Left lung (tissue), 10 donors: ENCODE results near the gene PNKD. TPM values are rescaled to one million over a fixed set of nuclear protein-coding genes. Genes with fewer than 3 reads are reported as not detected.
A peak's percentile ranks its signal among the peaks of the same experiment; 100 is the strongest.

Experiments
- ATAC-seq: fragments of 200-7000 bp; cut with Tn5 transposase; one replicate; pipeline ENCODE4 v1.9.1; 2020; ENCODE audit warnings: moderate library complexity
- DNase-seq, 4 donors: peaks; one replicate each; pipeline ENCODE4 v3.0.0-alpha.2; 2013 to 2020
- H3K27ac ChIP-seq, 2 donors: fragments of 200-600 bp; sonication (generic) in 1 of 2; one replicate each; pipeline versions ENCODE4 v1.5.0 to v1.8.0; 2020 to 2021
- H3K27me3 ChIP-seq, 2 donors: fragments of 200-600 bp; sonication (generic) in 1 of 2; one replicate each; pipeline versions ENCODE4 v1.5.0 to v1.8.0; 2020 to 2021
- H3K36me3 ChIP-seq, 2 donors: fragments of 200-600 bp; sonication (generic) in 1 of 2; one replicate each; pipeline versions ENCODE4 v1.5.0 to v1.8.0; 2020 to 2021
- H3K4me1 ChIP-seq, 2 donors: fragments of 200-600 bp; one replicate each; pipeline ENCODE4 v1.8.0; 2021
- H3K4me3 ChIP-seq, 2 donors: fragments of 200-600 bp; sonication (generic) in 1 of 2; one replicate each; pipeline versions ENCODE4 v1.5.0 to v1.8.0; 2020 to 2021; ENCODE audit warnings: mild to moderate bottlenecking in 1 of 2
- H3K9me3 ChIP-seq, 2 donors: fragments of 200-600 bp; sonication (generic) in 1 of 2; one replicate each; pipeline versions ENCODE4 v1.5.0 to v1.8.0; 2020 to 2021
- CTCF ChIP-seq, 2 donors: fragments of 200-600 bp; sonication (generic) in 1 of 2; IDR thresholded peaks; one replicate each; pipeline versions ENCODE4 v1.5.0 to v1.8.0; 2021; ENCODE audit warnings: antibody characterized with exemption in 2 of 2
- intact Hi-C, 2 donors: fragments of 100-400 bp; cut with DNase I; formaldehyde crosslinking; loops; one replicate each; pipeline versions ENCODE4 v1.11.2 to v1.14.2; 2022
- polyA plus RNA-seq, 6 donors: library from polyadenylated mRNA; unstranded; fragments of 120-200 nt; gene quantifications; one replicate each; pipeline ENCODE4 v1.2.1, GENCODE V29; 2013; ENCODE audit not compliant: insufficient read length in 6 of 6
- total RNA-seq, 2 donors: library from RNA; stranded (reverse); fragmentation: NEBNext Ultra II Directional; extraction: Animal tissue kit (Norgen Biotek cat#: 25700); gene quantifications; one replicate each; pipeline ENCODE4 v1.2.1, GENCODE V29; 2021
- donor health status: DM: no; HTN: yes; CAD: no.
- donor health status: DM: no; HTN: no; CAD: no.

Gene PNKD
- total and polyA plus RNA-seq, 8 donors: 58.2 to 96.8 (median 62.4) TPM

- Histone ChIP-seq H3K27me3 (no peaks in the 10 kb centered on the region), H3K27ac (peak overlapping the region; percentile 83 to 89), H3K9me3 (no peaks in the 10 kb centered on the region), H3K36me3 (no peaks in the 10 kb centered on the region), H3K4me3 (peak overlapping the region; percentile 44 to 72), H3K4me1 (peaks cover 19 to 72% of the 10 kb centered on the region in 2 donors)
- intact Hi-C loops: no loop called here
- ATAC-seq (peak; percentile 82), DNase-seq (peak; percentile 89 to 94 (median 92))
- TF ChIP-seq CTCF (IDR thresholded peaks at IDR 0.05): no peak
These were observed 52.6 kb downstream of the PNKD start for GRCh38 chr2:218322768-218323525.

DNA sequence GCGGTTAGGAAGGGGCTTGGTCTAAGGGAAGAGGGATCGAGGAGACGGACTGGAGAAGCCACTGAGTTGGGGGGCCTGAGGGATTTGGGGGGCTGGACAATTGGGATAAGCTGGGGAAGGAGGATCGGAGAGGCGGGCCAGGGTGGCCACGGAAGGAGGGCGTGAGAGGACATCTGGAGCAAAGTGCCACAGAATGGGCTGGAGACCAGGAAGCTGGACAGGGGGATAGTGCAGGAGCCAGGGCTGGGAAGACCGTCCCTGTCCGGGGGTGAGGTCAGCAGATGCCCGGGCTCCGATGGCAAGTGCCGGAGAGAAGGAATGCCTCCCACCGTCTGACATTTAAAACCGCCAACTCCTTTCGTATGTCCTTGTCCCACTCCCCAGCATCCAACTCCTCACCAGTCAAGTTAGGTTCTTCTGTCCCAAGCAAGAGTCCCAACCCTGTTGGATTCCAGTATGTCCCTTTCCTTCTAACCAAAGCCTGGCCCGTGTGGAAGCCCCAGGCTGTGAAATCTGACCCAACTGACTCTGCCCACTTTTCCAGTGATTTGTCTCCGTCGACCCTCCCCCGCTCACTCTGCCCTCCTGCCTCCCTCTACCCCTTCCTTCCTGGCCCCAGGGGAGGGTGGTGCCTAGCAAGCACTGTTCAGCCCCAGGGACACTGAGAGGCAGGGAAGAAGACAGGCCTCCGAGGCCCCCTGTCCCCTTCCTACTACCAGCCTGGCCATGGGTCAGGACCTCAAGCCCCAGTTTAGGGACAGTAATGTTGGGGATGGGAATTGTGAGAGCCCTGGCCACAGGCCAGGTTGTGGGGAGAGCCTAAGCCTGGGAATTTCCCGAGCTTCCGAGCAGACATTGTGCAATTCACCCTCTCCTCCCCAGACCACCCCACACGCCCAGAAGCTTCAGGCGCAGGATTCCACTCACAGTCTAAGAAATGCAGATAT is 53.5 kb downstream of the PNKD start:
- TF ChIP-seq CTCF (IDR thresholded peaks at IDR 0.05): no peak
- ATAC-seq (peak; percentile 51), DNase-seq (peak; percentile 73 to 85 (median 78))
- Histone ChIP-seq H3K27me3 (no peaks in the 10 kb centered on the region), H3K4me1 (peaks cover 19 to 81% of the 10 kb centered on the region in 2 donors), H3K27ac (peak overlapping the region; percentile 83 to 89), H3K4me3 (peak overlapping the region; percentile 44 to 72), H3K36me3 (no peaks in the 10 kb centered on the region), H3K9me3 (no peaks in the 10 kb centered on the region)
- intact Hi-C loops: no loop called here

- H3K36me3 ChIP-seq: no peaks in the 10 kb centered on the region
- no peak for ATAC-seq
- peak overlapping the region in 1 of 2 donors; percentile 7 for H3K4me3 ChIP-seq
- H3K27ac ChIP-seq: peak overlapping the region in 1 of 2 donors; percentile 33
- intact Hi-C loops: no loop called here
- no peak for TF ChIP-seq CTCF (IDR thresholded peaks at IDR 0.05)
- H3K4me1 ChIP-seq: peaks cover 23 to 92% of the 10 kb centered on the region in 2 donors
- H3K9me3 ChIP-seq: no peaks in the 10 kb centered on the region
- no peak for DNase-seq
- no peaks in the 10 kb centered on the region for H3K27me3 ChIP-seq
These were observed 55.3 kb downstream of the PNKD start for GRCh38 chr2:218325566-218326160.

- H3K27ac ChIP-seq: no peak overlapping the region
These were observed 56.0 kb downstream of the PNKD start for GRCh38 chr2:218326315-218326714.

More at GRCh38 chr2:218326315-218326714, 56.0 kb downstream of the PNKD start:
- ATAC-seq: no peak
- no peaks in the 10 kb centered on the region for H3K9me3 ChIP-seq
- no peak for DNase-seq
- peaks cover 23 to 92% of the 10 kb centered on the region in 2 donors for H3K4me1 ChIP-seq
- intact Hi-C loops: no loop called here
- no peaks in the 10 kb centered on the region for H3K36me3 ChIP-seq
- no peak for TF ChIP-seq CTCF (IDR thresholded peaks at IDR 0.05)
- peak overlapping the region in 1 of 2 donors; percentile 7 for H3K4me3 ChIP-seq
- no peaks in the 10 kb centered on the region for H3K27me3 ChIP-seq
